ENCODE measurements around the gene MTHFSD.

MTHFSD gene

GRCh38 chr16:86556576-86556975 lies 1.5 kb upstream of the MTHFSD start:
- DNase-seq (ENCODE audit: low spot score in 2 of 2) (no peak), ATAC-seq (ENCODE audit: low read depth) (no peak)
- Mint-ChIP-seq H3K4me3 (no peak overlapping the region), H3K36me3 (peaks cover 3% of the 10 kb centered on the region), H3K27me3 (peaks cover 9% of the 10 kb centered on the region), H3K4me1 (peaks cover 10% of the 10 kb centered on the region), H3K9me3 (no peaks in the 10 kb centered on the region), H3K27ac (no peak overlapping the region)

GRCh38 chr16:86555704-86556075 lies 655 bp upstream of the MTHFSD start:
- Mint-ChIP-seq H3K36me3 (peaks cover 3% of the 10 kb centered on the region), H3K4me3 (peak overlapping the region; percentile 90), H3K9me3 (no peaks in the 10 kb centered on the region), H3K27ac (peak overlapping the region; percentile 99), H3K27me3 (peaks cover 6% of the 10 kb centered on the region), H3K4me1 (peaks cover 10% of the 10 kb centered on the region)
- ATAC-seq (ENCODE audit: low read depth) (no peak), DNase-seq (ENCODE audit: low spot score in 2 of 2) (no peak)

- DNase-seq (ENCODE audit: low spot score in 2 of 2) (no peak), ATAC-seq (ENCODE audit: low read depth) (no peak)
- no peaks in the 10 kb centered on the region for H3K9me3 Mint-ChIP-seq
- peaks cover 10% of the 10 kb centered on the region for H3K4me1 Mint-ChIP-seq
- H3K27ac Mint-ChIP-seq, result peak overlapping the region; percentile 99
- H3K27me3 Mint-ChIP-seq, result peaks cover 1% of the 10 kb centered on the region
- H3K4me3 Mint-ChIP-seq, result peak overlapping the region; percentile 90
- H3K36me3 Mint-ChIP-seq, result peaks cover 3% of the 10 kb centered on the region
Observed at GRCh38 chr16:86554599-86554916, 477 bp downstream of the MTHFSD start.

GRCh38 chr16:86553356-86553755 lies 1.7 kb downstream of the MTHFSD start:
- no peak for DNase-seq (ENCODE audit: low spot score in 2 of 2)
- Mint-ChIP-seq H3K4me1 (peaks cover 10% of the 10 kb centered on the region), H3K4me3 (no peak overlapping the region), H3K27ac (peak overlapping the region; percentile 99), H3K27me3 (no peaks in the 10 kb centered on the region), H3K36me3 (peaks cover 3% of the 10 kb centered on the region), H3K9me3 (no peaks in the 10 kb centered on the region)
- ATAC-seq (ENCODE audit: low read depth), result no peak

GRCh38 chr16:86550281-86550680 lies 4.8 kb downstream of the MTHFSD start:
- Mint-ChIP-seq H3K9me3 (no peaks in the 10 kb centered on the region), H3K27me3 (no peaks in the 10 kb centered on the region), H3K27ac (no peak overlapping the region), H3K36me3 (peaks cover 8% of the 10 kb centered on the region), H3K4me1 (peaks cover 10% of the 10 kb centered on the region), H3K4me3 (no peak overlapping the region)
- ATAC-seq (ENCODE audit: low read depth) (no peak), DNase-seq (ENCODE audit: low spot score in 2 of 2) (no peak)

- H3K36me3 Mint-ChIP-seq, result peaks cover 12% of the 10 kb centered on the region
Observed at GRCh38 chr16:86549893-86550190, 5.2 kb downstream of the MTHFSD start.

GRCh38 chr16:86549076-86549892 lies 5.8 kb downstream of the MTHFSD start:
- ATAC-seq (ENCODE audit: low read depth) (no peak), DNase-seq (ENCODE audit: low spot score in 2 of 2) (no peak)
- Mint-ChIP-seq H3K36me3 (peaks cover 17% of the 10 kb centered on the region), H3K27me3 (no peaks in the 10 kb centered on the region), H3K27ac (no peak overlapping the region), H3K9me3 (no peaks in the 10 kb centered on the region), H3K4me1 (peaks cover 8% of the 10 kb centered on the region), H3K4me3 (no peak overlapping the region)

More at GRCh38 chr16:86549893-86550190, 5.2 kb downstream of the MTHFSD start:
- no peak overlapping the region for H3K27ac Mint-ChIP-seq
- peaks cover 7% of the 10 kb centered on the region for H3K4me1 Mint-ChIP-seq
- H3K27me3 Mint-ChIP-seq, result no peaks in the 10 kb centered on the region
- H3K9me3 Mint-ChIP-seq, result no peaks in the 10 kb centered on the region
- no peak overlapping the region for H3K4me3 Mint-ChIP-seq
- DNase-seq (ENCODE audit: low spot score in 2 of 2), result no peak
- ATAC-seq (ENCODE audit: low read depth), result no peak

GRCh38 chr16:86547286-86547685 lies 7.7 kb downstream of the MTHFSD start:
- no peak for ATAC-seq (ENCODE audit: low read depth)
- Mint-ChIP-seq H3K4me3 (no peak overlapping the region), H3K9me3 (no peaks in the 10 kb centered on the region), H3K36me3 (peaks cover 23% of the 10 kb centered on the region), H3K4me1 (peaks cover 2% of the 10 kb centered on the region), H3K27ac (no peak overlapping the region), H3K27me3 (no peaks in the 10 kb centered on the region)
- no peak for DNase-seq (ENCODE audit: low spot score in 2 of 2)

- H3K4me3 Mint-ChIP-seq, result no peak overlapping the region
- peaks cover 2% of the 10 kb centered on the region for H3K4me1 Mint-ChIP-seq
- H3K27me3 Mint-ChIP-seq, result no peaks in the 10 kb centered on the region
- H3K27ac Mint-ChIP-seq, result no peak overlapping the region
- peaks cover 24% of the 10 kb centered on the region for H3K36me3 Mint-ChIP-seq
- H3K9me3 Mint-ChIP-seq, result no peaks in the 10 kb centered on the region
- DNase-seq (ENCODE audit: low spot score in 2 of 2) (no peak), ATAC-seq (ENCODE audit: low read depth) (no peak)
Observed at GRCh38 chr16:86546638-86547013, 8.4 kb downstream of the MTHFSD start.

GRCh38 chr16:86545954-86546637 lies 8.9 kb downstream of the MTHFSD start:
- H3K9me3 Mint-ChIP-seq, result no peaks in the 10 kb centered on the region
- ATAC-seq (ENCODE audit: low read depth) (no peak), DNase-seq (ENCODE audit: low spot score in 2 of 2) (no peak)
- H3K36me3 Mint-ChIP-seq, result peaks cover 24% of the 10 kb centered on the region
- H3K4me3 Mint-ChIP-seq, result no peak overlapping the region
- no peaks in the 10 kb centered on the region for H3K27me3 Mint-ChIP-seq
- H3K27ac Mint-ChIP-seq, result no peak overlapping the region
- H3K4me1 Mint-ChIP-seq, result peaks cover 2% of the 10 kb centered on the region

- H3K36me3 Mint-ChIP-seq, result peaks cover 29% of the 10 kb centered on the region
- H3K27me3 Mint-ChIP-seq, result no peaks in the 10 kb centered on the region
- H3K4me1 Mint-ChIP-seq, result peaks cover 2% of the 10 kb centered on the region
- no peak overlapping the region for H3K4me3 Mint-ChIP-seq
- DNase-seq (ENCODE audit: low spot score in 2 of 2), result no peak
- no peak overlapping the region for H3K27ac Mint-ChIP-seq
- no peak for ATAC-seq (ENCODE audit: low read depth)
- H3K9me3 Mint-ChIP-seq, result no peaks in the 10 kb centered on the region
Observed at GRCh38 chr16:86545481-86545880, 9.6 kb downstream of the MTHFSD start.

- Mint-ChIP-seq H3K4me1 (peaks cover 2% of the 10 kb centered on the region), H3K36me3 (peaks cover 36% of the 10 kb centered on the region), H3K27me3 (no peaks in the 10 kb centered on the region), H3K4me3 (no peak overlapping the region), H3K27ac (no peak overlapping the region), H3K9me3 (no peaks in the 10 kb centered on the region)
- ATAC-seq (ENCODE audit: low read depth) (no peak), DNase-seq (ENCODE audit: low spot score in 2 of 2) (no peak)
Observed at GRCh38 chr16:86542756-86543750, 12.0 kb downstream of the MTHFSD start.

GRCh38 chr16:86541560-86541959 lies 13.5 kb downstream of the MTHFSD start:
- no peak overlapping the region for H3K27ac Mint-ChIP-seq
- no peaks in the 10 kb centered on the region for H3K27me3 Mint-ChIP-seq
- H3K4me1 Mint-ChIP-seq, result peaks cover 2% of the 10 kb centered on the region
- no peaks in the 10 kb centered on the region for H3K9me3 Mint-ChIP-seq
- peaks cover 39% of the 10 kb centered on the region for H3K36me3 Mint-ChIP-seq
- no peak for DNase-seq (ENCODE audit: low spot score in 2 of 2)
- no peak overlapping the region for H3K4me3 Mint-ChIP-seq
- ATAC-seq (ENCODE audit: low read depth), result no peak

- no peak for DNase-seq (ENCODE audit: low spot score in 2 of 2)
- no peak overlapping the region for H3K27ac Mint-ChIP-seq
- ATAC-seq (ENCODE audit: low read depth), result no peak
- peaks cover 39% of the 10 kb centered on the region for H3K36me3 Mint-ChIP-seq
- H3K27me3 Mint-ChIP-seq, result no peaks in the 10 kb centered on the region
- peaks cover 2% of the 10 kb centered on the region for H3K4me1 Mint-ChIP-seq
- H3K4me3 Mint-ChIP-seq, result no peak overlapping the region
- H3K9me3 Mint-ChIP-seq, result no peaks in the 10 kb centered on the region
Observed at GRCh38 chr16:86540894-86541293, 14.1 kb downstream of the MTHFSD start.

All from memory B cell (primary cell).